SK-N-DZ (cell line): ENCODE results near the gene NCK1.
A peak's percentile ranks its signal among the peaks of the same experiment; 100 is the strongest.
"Not testable (repeated sequence)": the region's sequence is repeated elsewhere in the genome, so short reads cannot be mapped to it uniquely, and the experiment has no call there.

Experiments
- DNase-seq: peaks from one replicate; pipeline ENCODE4 v3.0.0-alpha.2; 2015; ENCODE audit warnings: low spot score

NCK1 gene

DNA sequence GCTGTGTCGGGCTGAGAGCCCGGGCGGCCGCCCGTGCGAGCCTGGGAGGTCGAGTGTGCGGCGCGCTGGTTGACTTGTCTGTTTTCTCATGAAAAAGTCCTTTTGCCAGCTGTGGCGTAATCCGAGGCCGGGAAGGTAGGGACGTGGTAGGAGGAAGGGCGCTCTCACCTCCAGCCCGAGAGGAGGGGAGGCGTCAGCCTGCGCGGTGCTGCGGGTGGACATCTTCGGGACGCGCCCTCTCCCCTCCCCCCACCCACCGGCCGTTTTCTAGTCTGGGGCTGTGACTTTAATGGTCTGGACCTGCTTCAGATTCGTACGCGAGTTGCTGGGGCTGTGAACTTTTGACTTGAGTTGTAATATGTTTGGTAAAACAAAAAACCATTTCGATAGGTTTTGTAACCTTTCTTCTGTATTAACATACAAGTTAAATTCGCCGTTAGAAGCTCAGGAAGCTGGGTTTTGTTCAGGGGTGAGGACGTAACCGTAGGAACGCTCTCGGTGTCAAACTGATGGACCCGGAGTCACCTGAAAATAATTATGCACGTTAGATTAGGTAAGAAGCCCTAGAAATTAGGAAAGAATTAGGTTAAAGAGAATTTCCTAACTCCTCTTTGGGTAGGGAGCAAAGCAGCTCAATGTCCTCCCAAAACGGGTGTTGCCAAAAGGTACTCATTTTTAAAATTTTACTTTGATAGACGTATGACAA lies 762 bp downstream of the NCK1 start:
- DNase-seq = peak; percentile 76

- no peak for DNase-seq
These were observed 7.3 kb downstream of the NCK1 start for GRCh38 chr3:136869282-136869681.

- not testable (repeated sequence) for DNase-seq
These were observed 10.2 kb downstream of the NCK1 start for GRCh38 chr3:136872258-136872657.

DNA sequence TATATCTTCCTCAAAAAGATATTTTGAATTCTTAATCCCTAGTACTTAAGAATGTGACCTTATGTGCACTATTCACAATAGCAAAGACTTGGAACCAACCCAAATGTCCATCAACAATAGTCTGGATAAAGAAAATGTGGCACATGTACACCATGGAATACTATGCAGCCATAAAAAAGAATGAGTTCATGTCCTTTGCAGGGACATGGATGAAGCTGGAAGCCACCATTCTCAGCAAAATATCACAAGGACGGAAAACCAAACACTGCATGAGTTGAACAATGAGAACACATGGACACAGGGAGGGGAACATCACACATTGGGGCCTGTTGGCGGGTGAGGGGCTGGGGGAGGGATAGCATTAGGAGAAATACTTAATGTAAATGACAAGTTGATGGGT lies 17.5 kb downstream of the NCK1 start:
- DNase-seq = not testable (repeated sequence)

GRCh38 chr3:136882571-136882970 lies 20.6 kb downstream of the NCK1 start:
- no peak for DNase-seq

DNA sequence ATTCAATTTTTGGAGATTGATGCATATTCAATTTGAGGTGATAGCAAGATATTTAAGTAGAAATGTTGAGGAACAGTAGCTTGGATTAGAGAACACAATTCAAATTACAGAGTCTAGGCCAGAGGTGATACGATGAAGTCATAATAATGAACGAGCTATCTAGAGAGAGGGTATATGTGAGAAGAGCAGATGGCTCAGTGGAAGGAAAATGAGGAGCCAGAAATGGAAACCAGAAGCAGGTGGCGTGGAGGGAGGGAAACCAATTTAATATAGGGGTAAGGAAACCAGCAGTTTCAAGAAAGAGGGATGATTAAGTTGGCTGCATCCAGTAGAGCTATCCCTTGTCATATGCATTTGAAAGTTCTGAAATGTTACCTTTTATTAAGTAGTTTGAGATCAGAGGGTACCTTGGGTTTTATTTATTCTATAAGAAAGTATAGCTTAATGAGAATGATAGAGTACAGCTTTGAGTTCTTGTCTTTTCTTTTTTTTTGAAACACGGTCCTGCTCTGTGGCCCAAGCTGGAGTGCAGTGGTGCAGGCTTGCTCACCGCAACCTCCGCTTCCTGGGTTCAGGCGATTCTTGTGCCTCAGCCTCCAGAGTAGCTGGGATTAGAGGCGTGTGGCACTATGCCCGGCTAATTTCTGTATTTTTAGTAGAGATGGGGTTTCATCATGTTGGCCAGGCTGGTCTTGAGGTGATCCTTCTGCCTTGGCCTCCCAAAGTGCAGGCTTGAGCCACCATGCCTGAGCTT lies 22.1 kb downstream of the NCK1 start:
- DNase-seq = no peak

DNA sequence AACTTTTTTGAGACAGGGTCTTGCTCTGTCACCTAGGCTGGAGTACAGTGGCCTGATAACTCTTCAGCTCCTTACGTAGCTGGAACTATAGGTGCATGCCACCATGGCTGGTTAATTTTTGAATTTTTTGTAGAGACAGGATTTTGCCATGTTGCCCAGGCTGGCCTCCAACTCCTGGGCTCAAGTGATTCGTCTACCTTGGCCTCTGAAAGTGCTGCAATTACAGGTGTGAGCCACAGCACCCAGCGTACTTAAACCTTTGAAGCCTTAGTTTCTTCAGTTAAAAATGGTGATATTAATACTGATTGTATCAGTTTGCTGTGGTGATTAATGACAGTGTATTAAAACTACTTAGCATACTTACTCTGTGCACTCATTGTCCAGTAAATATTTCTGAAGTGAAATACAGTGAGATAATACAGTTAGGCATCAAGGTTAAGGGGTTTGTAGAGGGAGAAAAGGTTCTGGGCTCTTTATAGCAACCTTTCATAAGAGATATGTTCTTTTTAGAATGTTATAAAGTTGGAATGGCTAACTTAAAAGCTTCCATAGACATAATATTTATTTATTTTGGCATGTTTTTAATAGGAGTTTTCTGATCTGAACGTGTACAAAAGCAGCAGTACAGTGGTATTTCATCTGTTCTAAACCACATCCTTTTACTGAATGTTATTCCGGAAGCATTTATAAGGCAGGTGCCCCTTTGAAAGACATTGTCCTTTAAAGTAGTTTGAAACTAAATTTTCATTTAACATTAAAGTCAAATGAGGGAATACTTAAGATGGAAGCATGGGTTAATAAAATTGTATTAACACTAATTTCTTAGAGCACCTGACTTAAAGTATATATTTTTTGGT lies 23.6 kb downstream of the NCK1 start:
- DNase-seq = no peak

- DNase-seq = no peak
These were observed 27.9 kb downstream of the NCK1 start for GRCh38 chr3:136889947-136890346.

GRCh38 chr3:136891934-136892855 lies 30.2 kb downstream of the NCK1 start:
- no peak for DNase-seq

GRCh38 chr3:136893848-136894443 lies 31.9 kb downstream of the NCK1 start:
- DNase-seq = no peak

- not testable (repeated sequence) for DNase-seq
These were observed 35.2 kb downstream of the NCK1 start for GRCh38 chr3:136897171-136897570.

- DNase-seq = no peak
These were observed 36.5 kb downstream of the NCK1 start for GRCh38 chr3:136898549-136898948.

DNA sequence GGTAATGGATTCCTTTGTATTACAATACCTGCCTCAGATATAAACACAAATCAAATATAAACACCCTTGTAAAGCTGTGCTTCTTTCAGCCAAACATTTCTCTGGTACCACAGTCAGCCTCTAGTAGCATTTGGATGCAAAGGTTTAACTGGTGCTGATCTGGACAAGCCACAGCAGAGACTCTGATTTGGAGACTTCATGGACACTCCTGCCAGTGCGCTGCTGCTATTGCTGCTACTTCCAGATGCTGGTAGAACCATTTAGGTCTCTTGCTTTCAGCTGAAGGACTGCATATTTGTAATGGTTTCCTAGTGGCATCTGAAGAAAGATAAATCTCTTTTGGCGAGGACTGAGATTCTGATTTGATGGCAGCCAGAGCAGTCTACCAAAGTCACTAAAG lies 36.9 kb downstream of the NCK1 start:
- no peak for DNase-seq

- DNase-seq = no peak
These were observed 37.7 kb downstream of the NCK1 start for GRCh38 chr3:136899622-136900158.

DNA sequence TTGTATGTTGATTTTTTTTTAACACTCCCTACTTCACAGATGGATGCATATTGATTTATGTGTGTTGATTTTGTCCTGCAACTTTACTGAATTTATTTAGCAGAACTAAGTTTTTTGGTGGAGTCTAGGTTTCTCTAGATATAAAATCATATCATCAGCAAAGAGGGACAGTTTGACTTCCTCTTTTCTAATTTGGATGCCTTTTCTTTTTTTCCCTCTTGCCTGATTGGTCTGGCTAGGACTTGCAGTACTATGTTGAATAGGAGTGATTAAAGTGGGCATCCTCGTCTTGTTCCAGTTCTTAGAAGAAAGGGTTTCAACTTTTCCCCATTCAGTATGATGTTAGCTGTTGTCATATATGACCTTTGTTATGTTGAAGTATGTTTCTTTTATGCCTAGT lies 38.7 kb downstream of the NCK1 start:
- not testable (repeated sequence) for DNase-seq

- DNase-seq = no peak
These were observed 39.4 kb downstream of the NCK1 start for GRCh38 chr3:136901391-136901790.

DNA sequence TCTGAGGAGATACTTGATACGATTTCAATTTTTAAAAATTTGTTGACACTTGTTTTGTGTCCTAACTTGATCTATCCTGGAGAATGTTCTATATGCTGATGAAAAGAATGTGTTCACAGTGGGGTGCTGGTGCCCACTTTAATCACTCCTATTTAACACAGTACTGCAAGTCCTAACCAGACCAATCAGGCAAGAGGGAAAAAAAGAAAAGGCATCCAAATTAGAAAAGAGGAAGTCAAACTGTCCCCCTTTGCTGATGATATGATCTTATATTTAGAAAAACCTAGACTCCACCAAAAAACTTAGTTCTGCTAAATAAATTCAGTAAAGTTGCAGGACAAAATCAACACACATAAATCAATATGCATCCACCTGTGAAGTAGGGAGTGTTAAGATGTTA lies 40.5 kb downstream of the NCK1 start:
- DNase-seq = not testable (repeated sequence)

DNA sequence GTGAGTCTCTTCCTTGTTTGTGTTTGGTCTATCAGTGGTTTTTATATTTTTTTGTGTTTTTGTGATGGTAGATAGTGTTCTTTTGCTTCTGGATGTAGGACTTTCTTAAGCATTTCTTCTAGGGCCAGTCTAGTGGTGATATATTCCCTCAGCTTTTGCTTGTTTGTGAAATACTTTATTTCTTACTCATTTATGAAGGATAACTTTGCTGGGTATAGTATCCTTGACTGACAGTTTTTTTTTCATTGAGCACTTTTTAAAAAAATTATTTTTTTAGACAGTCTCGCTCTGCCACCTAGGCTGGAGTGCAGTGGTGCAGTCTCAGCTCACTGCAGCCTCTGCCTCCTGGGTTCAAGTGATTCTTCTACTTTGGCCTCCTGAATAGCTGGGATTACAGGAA lies 41.9 kb downstream of the NCK1 start:
- DNase-seq = no peak

GRCh38 chr3:136904746-136905145 lies 42.7 kb downstream of the NCK1 start:
- DNase-seq = no peak

GRCh38 chr3:136905549-136905948 lies 43.5 kb downstream of the NCK1 start:
- DNase-seq = no peak
